ENCODE data around the gene HLA-F.

Gene HLA-F

DNA sequence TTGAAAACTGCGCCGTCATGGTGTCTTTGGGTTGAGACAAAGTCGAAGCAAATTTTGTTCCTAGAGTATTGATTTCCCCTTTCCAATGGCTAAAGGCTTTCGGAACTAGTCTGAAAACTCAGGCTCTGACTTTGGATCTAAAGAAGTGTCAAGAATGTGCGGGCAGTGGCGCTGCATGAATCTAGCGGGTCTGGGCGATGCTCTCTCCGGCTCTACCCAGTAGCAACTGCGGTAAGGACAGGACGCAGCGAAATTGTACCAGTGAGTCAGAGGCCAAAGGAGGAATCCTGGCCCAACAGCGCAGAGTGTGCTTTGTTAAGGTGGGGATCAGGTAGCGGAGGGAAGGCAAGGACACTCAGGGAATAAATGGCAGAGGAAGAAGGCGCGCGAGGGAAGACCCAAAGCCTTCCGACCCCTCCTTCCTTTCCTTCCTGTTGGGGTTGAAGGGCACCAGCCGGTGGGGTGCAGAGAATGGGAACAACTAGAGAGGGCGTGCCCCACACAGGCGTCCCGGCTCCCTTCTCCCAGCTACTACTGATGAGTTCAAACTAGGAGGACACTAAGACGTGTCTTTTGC is 32.1 kb downstream of the HLA-F start:
- Histone ChIP-seq H3K9me3 (ENCODE audit: control insufficient read depth, insufficient read depth, low read depth, low read length) (no peaks in the 10 kb centered on the region), H3K36me3 (ENCODE audit: control insufficient read depth in 2 of 2, insufficient read depth in 1 of 2, low read length in 2 of 2) (no peaks in the 10 kb centered on the region), H3K4me1 (ENCODE audit: control insufficient read depth, insufficient read depth, low read length) (peaks cover 5% of the 10 kb centered on the region; the same call in 1 of the 2 replicates), H3K4me3 (ENCODE audit: low read depth, low read length) (no peak overlapping the region), H3K27ac (ENCODE audit: extremely low read depth, low read depth, low read length) (no peak overlapping the region)
- POLR2A ChIA-PET = no interaction called here
- TF ChIP-seq GFI1B (tag by site-specific recombination; IDR thresholded peaks at IDR 0.05) (no peak), ZNF221 (tag by site-specific recombination; IDR thresholded peaks at IDR 0.05; ENCODE audit: borderline replicate concordance) (no peak), GLI2 (tag by site-specific recombination; IDR thresholded peaks at IDR 0.05; ENCODE audit: borderline replicate concordance, low read depth) (no peak), ZNF560 (tag by site-specific recombination; IDR thresholded peaks at IDR 0.05; ENCODE audit: borderline replicate concordance) (no peak), EGR2 (tag by site-specific recombination; IDR thresholded peaks at IDR 0.05; ENCODE audit: low read depth) (no peak), ZFP69B (tag by site-specific recombination; IDR thresholded peaks at IDR 0.05) (no peak), ZNF707 (tag by site-specific recombination; IDR thresholded peaks at IDR 0.05) (no peak), ZNF837 (tag by site-specific recombination; IDR thresholded peaks at IDR 0.05) (no peak), ZNF510 (tag by site-specific recombination; IDR thresholded peaks at IDR 0.05; ENCODE audit: insufficient replicate concordance) (no peak), ZNF777 (tag by site-specific recombination; IDR thresholded peaks at IDR 0.05; ENCODE audit: borderline replicate concordance) (no peak), OVOL3 (tag by site-specific recombination; IDR thresholded peaks at IDR 0.05) (no peak), ZNF558 (tag by site-specific recombination; IDR thresholded peaks at IDR 0.05) (no peak)
- TF ChIP-seq, protein P1, sequence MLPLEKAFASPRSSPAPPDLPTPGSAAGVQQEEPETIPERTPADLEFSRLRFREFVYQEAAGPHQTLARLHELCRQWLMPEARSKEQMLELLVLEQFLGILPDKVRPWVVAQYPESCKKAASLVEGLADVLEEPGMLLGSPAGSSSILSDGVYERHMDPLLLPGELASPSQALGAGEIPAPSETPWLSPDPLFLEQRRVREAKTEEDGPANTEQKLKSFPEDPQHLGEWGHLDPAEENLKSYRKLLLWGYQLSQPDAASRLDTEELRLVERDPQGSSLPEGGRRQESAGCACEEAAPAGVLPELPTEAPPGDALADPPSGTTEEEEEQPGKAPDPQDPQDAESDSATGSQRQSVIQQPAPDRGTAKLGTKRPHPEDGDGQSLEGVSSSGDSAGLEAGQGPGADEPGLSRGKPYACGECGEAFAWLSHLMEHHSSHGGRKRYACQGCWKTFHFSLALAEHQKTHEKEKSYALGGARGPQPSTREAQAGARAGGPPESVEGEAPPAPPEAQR (tag by site-specific recombination; IDR thresholded peaks at IDR 0.05) = no peak
- TF ChIP-seq, protein P2, sequence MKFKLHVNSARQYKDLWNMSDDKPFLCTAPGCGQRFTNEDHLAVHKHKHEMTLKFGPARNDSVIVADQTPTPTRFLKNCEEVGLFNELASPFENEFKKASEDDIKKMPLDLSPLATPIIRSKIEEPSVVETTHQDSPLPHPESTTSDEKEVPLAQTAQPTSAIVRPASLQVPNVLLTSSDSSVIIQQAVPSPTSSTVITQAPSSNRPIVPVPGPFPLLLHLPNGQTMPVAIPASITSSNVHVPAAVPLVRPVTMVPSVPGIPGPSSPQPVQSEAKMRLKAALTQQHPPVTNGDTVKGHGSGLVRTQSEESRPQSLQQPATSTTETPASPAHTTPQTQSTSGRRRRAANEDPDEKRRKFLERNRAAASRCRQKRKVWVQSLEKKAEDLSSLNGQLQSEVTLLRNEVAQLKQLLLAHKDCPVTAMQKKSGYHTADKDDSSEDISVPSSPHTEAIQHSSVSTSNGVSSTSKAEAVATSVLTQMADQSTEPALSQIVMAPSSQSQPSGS (tag by site-specific recombination; IDR thresholded peaks at IDR 0.05; ENCODE audit: low read depth) = no peak
- CTCF ChIA-PET = interaction anchor here (0.5 to 8.9 kb wide), 5 partner anchors 12 to 1243 kb away, joined by 3 to 127 read pairs (median 17); no protein-coding TSS in a partner anchor

DNA sequence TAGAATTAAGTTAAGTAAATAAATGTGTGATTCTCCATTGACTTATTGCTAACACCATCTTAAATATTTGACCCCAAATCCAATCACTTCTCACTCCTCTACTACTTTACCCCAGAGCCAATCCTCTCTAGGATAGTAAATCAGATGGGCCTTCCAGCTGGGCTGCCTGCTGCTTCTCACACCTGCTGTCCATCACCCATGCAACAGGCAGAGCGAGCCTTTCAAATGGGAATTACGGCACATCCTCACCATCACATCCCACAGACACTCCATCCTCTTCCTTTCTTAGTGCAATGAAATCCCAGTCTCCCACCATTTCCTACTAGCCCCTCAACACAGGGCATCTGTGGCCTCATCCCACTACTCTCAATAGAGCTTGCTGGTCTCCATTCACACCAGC is 34.0 kb downstream of the HLA-F start:
- TF ChIP-seq SCRT2 (tag by site-specific recombination; IDR thresholded peaks at IDR 0.05) = peak; percentile 58
- TF ChIP-seq ZNF121 (tag by site-specific recombination; IDR thresholded peaks at IDR 0.05) = no peak
- no peak for TF ChIP-seq ZNF555 (tag by site-specific recombination; conservative IDR thresholded peaks at IDR 0.05)
- peak; percentile 34; the same call in 1 of the 2 replicates for TF ChIP-seq SCRT1 (tag by site-specific recombination; IDR thresholded peaks at IDR 0.05; ENCODE audit: borderline replicate concordance)
- no peak for TF ChIP-seq ZNF24 (tag by site-specific recombination; IDR thresholded peaks at IDR 0.05)
- CTCF ChIA-PET = interaction anchor here (0.6 to 2.3 kb wide), 10 partner anchors 20 to 110 kb away, joined by 3 to 13 read pairs (median 4); no protein-coding TSS in a partner anchor
- POLR2A ChIA-PET = no interaction called here
- Histone ChIP-seq H3K9me3 (ENCODE audit: control insufficient read depth, insufficient read depth, low read depth, low read length) (no peaks in the 10 kb centered on the region), H3K4me3 (ENCODE audit: low read depth, low read length) (no peak overlapping the region), H3K36me3 (ENCODE audit: control insufficient read depth in 2 of 2, insufficient read depth in 1 of 2, low read length in 2 of 2) (no peaks in the 10 kb centered on the region), H3K4me1 (ENCODE audit: control insufficient read depth, insufficient read depth, low read length) (0 out of 2 replicates have a peak, but pooled peaks cover 1% of the 10 kb centered on the region), H3K27ac (ENCODE audit: extremely low read depth, low read depth, low read length) (no peak overlapping the region)
